Cardiac muscle cell (in vitro differentiated cells and primary cell): ENCODE measurements around the gene TUBA3E. TPM values are rescaled to one million over a fixed set of nuclear protein-coding genes. Genes with fewer than 3 reads are reported as not detected.
"Not testable (repeated sequence)": the region's sequence is repeated elsewhere in the genome, so short reads cannot be mapped to it uniquely, and the experiment has no call there.

Experiments
- DNase-seq, 2 donors: peaks; one replicate each; pipeline versions ENCODE4 v3.0.0 to v3.0.0-alpha.2; 2010 to 2017; ENCODE audit warnings: low read depth in 1 of 2, low spot score in 1 of 2
- H3K27ac ChIP-seq: fragments of 200-600 bp; sonication (generic); 2 replicates; pipeline ENCODE4 v1.5.1; 2016
- H3K27me3 ChIP-seq: fragments of 200-600 bp; sonication (generic); 2 replicates; pipeline ENCODE4 v1.6.0; 2016; ENCODE audit warnings: control low read depth
- H3K36me3 ChIP-seq: fragments of 200-600 bp; sonication (generic); 2 replicates; pipeline ENCODE4 v1.5.1; 2016; ENCODE audit warnings: control low read depth
- H3K4me1 ChIP-seq: fragments of 200-600 bp; sonication (generic); 2 replicates; pipeline ENCODE4 v1.8.1; 2017; ENCODE audit warnings: low read depth, mild to moderate bottlenecking, mixed run types
- H3K4me3 ChIP-seq: fragments of 200-600 bp; sonication (generic); 2 replicates; pipeline ENCODE4 v1.5.1; 2016; ENCODE audit warnings: mild to moderate bottlenecking
- H3K9me3 ChIP-seq: fragments of 200-600 bp; sonication (generic); 2 replicates; pipeline ENCODE4 v1.5.1; 2017; ENCODE audit warnings: low read depth, mild to moderate bottlenecking, control low read depth
- CTCF ChIP-seq: IDR thresholded peaks from 2 replicates; pipeline ENCODE4 v1.5.1; 2012; ENCODE audit warnings: low read depth, mild to moderate bottlenecking, low read length
- polyA plus RNA-seq: library from polyadenylated mRNA; unstranded; fragments of >200 nt; fragmentation: Nextera tagmentation; extraction: Ambion mirVana; gene quantifications from 2 replicates; pipeline ENCODE4 v1.2.1, GENCODE V29; 2016
- total RNA-seq: library from RNA; depleted of rRNA; stranded (reverse); fragments of >200 nt; gene quantifications from 2 replicates; pipeline ENCODE4 v1.2.3, GENCODE V29; 2016

The TUBA3E gene
- total and polyA plus RNA-seq, 2 experiments from 2014 or later, result not detected

- peak within 1 kb of the TSS; percentile 83 for H3K27ac ChIP-seq
- TF ChIP-seq CTCF, result no peak
- DNase-seq, result peak; percentile 97 to 98
Observed at GRCh38 chr2:130181325-130181879, 16.8 kb downstream of the TUBA3E start, which contains the start of gene SMPD4. Gene SMPD4 (minus strand): TSS chr2:130181602. CDS start chr2:130176592, 5,010 bp downstream.

GRCh38 chr2:130180404-130181324 lies 17.6 kb downstream of the TUBA3E start:
- not testable (repeated sequence) for H3K9me3 ChIP-seq, H3K36me3 ChIP-seq, H3K4me1 ChIP-seq, H3K27me3 ChIP-seq
- DNase-seq, result peak in 1 of 2 donors; percentile 4
- peak overlapping the region; percentile 83 for H3K27ac ChIP-seq
- peak overlapping the region; percentile 97 for H3K4me3 ChIP-seq

More at GRCh38 chr2:130181325-130181879, 16.8 kb downstream of the TUBA3E start, which contains the start of gene SMPD4:
- Histone ChIP-seq H3K27me3 (no peaks in the 10 kb centered on the region), H3K36me3 (no peaks in the 10 kb centered on the region), H3K4me1 (no peaks in the 10 kb centered on the region), H3K9me3 (no peaks in the 10 kb centered on the region), H3K4me3 (peak within 1 kb of the TSS; percentile 97)

- DNase-seq, H3K27ac ChIP-seq, H3K4me1 ChIP-seq, H3K4me3 ChIP-seq, H3K9me3 ChIP-seq, H3K27me3 ChIP-seq, H3K36me3 ChIP-seq: not testable (repeated sequence)
Observed at GRCh38 chr2:130174866-130175265, 23.4 kb downstream of the TUBA3E start.

GRCh38 chr2:130169896-130170295 lies 28.3 kb downstream of the TUBA3E start:
- no peaks in the 10 kb centered on the region for H3K9me3 ChIP-seq
- no peaks in the 10 kb centered on the region for H3K27me3 ChIP-seq
- DNase-seq, result no peak
- no peaks in the 10 kb centered on the region for H3K4me1 ChIP-seq
- TF ChIP-seq CTCF, result no peak
- H3K27ac ChIP-seq, result no peak overlapping the region
- H3K4me3 ChIP-seq, result no peak overlapping the region
- H3K36me3 ChIP-seq, result peaks cover 3% of the 10 kb centered on the region

GRCh38 chr2:130169163-130169562 lies 29.1 kb downstream of the TUBA3E start:
- not testable (repeated sequence) for H3K27me3 ChIP-seq, H3K4me1 ChIP-seq, DNase-seq, H3K9me3 ChIP-seq, H3K27ac ChIP-seq, H3K36me3 ChIP-seq, H3K4me3 ChIP-seq

GRCh38 chr2:130166611-130167010 lies 31.6 kb downstream of the TUBA3E start:
- not testable (repeated sequence) for H3K36me3 ChIP-seq, DNase-seq, H3K9me3 ChIP-seq, H3K27ac ChIP-seq, H3K27me3 ChIP-seq, H3K4me3 ChIP-seq, H3K4me1 ChIP-seq

- Histone ChIP-seq H3K4me1 (no peaks in the 10 kb centered on the region), H3K9me3 (no peaks in the 10 kb centered on the region), H3K4me3 (no peak overlapping the region), H3K36me3 (no peaks in the 10 kb centered on the region), H3K27ac (no peak overlapping the region), H3K27me3 (no peaks in the 10 kb centered on the region)
- no peak for DNase-seq
- no peak for TF ChIP-seq CTCF
Observed at GRCh38 chr2:130165293-130166016, 32.8 kb downstream of the TUBA3E start.
